WERI-Rb-1 (cell line): ENCODE measurements around the gene CSF2.

ENCODE experiments used
- DNase-seq: peaks from one replicate; pipeline ENCODE4 v3.0.0-alpha.2; 2020
- H3K27ac ChIP-seq: fragments of 250-450 bp; sonication (Bioruptor Pico); 2 replicates; pipeline ENCODE4 v1.5.1; 2020; ENCODE audit warnings: mild to moderate bottlenecking, moderate library complexity
- H3K27me3 ChIP-seq: fragments of 250-450 bp; sonication (Bioruptor Pico); 2 replicates; pipeline ENCODE4 v1.5.1; 2021; ENCODE audit warnings: mild to moderate bottlenecking, low read depth, moderate library complexity; ENCODE audit not compliant: insufficient read depth, severe bottlenecking
- H3K36me3 ChIP-seq: fragments of 250-450 bp; sonication (Bioruptor Pico); 2 replicates; pipeline ENCODE4 v1.5.1; 2020; ENCODE audit warnings: mild to moderate bottlenecking, moderate library complexity
- H3K4me3 ChIP-seq: 2 replicates; pipeline ENCODE4 v1.5.1; 2011; ENCODE audit warnings: low read depth, mild to moderate bottlenecking, control low read depth, low read length
- H3K9me3 ChIP-seq: fragments of 250-450 bp; sonication (Bioruptor Pico); 2 replicates; pipeline ENCODE4 v1.5.1; 2021; ENCODE audit warnings: mild to moderate bottlenecking, moderate library complexity; ENCODE audit not compliant: severe bottlenecking
- CTCF ChIP-seq: IDR thresholded peaks from 2 replicates; pipeline ENCODE4 v1.5.1; 2011; ENCODE audit warnings: low read depth, mild to moderate bottlenecking, control low read depth, inconsistent platforms, low read length

CSF2 gene

GRCh38 chr5:132073231-132074013, at the start of gene CSF2:
Gene CSF2, plus strand, starts transcription at chr5:132073789. Its CDS starts 35 bp downstream, at chr5:132073824.
- no peak within 1 kb of the TSS for H3K27ac ChIP-seq
- DNase-seq, result no peak

GRCh38 chr5:132024117-132024435, 49.5 kb upstream of the CSF2 start:
- no peaks in the 10 kb centered on the region for H3K36me3 ChIP-seq
- no peaks in the 10 kb centered on the region for H3K9me3 ChIP-seq
- no peak overlapping the region for H3K4me3 ChIP-seq
- TF ChIP-seq CTCF, result no peak
- no peaks in the 10 kb centered on the region for H3K27me3 ChIP-seq
- DNase-seq, result no peak
- H3K27ac ChIP-seq, result no peak overlapping the region

More at GRCh38 chr5:132073231-132074013, at the start of gene CSF2:
- Histone ChIP-seq H3K4me3 (no peak within 1 kb of the TSS), H3K9me3 (no peaks in the 10 kb centered on the region), H3K36me3 (no peaks in the 10 kb centered on the region), H3K27me3 (no peaks in the 10 kb centered on the region)
- no peak for TF ChIP-seq CTCF

- DNase-seq, result no peak
- Histone ChIP-seq H3K9me3 (no peaks in the 10 kb centered on the region), H3K4me3 (no peak overlapping the region), H3K36me3 (no peaks in the 10 kb centered on the region), H3K27ac (no peak overlapping the region), H3K27me3 (no peaks in the 10 kb centered on the region)
- no peak for TF ChIP-seq CTCF
These were observed 48.7 kb upstream of the CSF2 start for GRCh38 chr5:132024789-132025402.

- Histone ChIP-seq H3K27ac (no peak overlapping the region), H3K27me3 (no peaks in the 10 kb centered on the region), H3K36me3 (no peaks in the 10 kb centered on the region), H3K9me3 (no peaks in the 10 kb centered on the region), H3K4me3 (no peak overlapping the region)
- TF ChIP-seq CTCF, result no peak
- DNase-seq, result no peak
These were observed 48.1 kb upstream of the CSF2 start for GRCh38 chr5:132025403-132025971.

- no peak for TF ChIP-seq CTCF
- H3K27me3 ChIP-seq, result no peaks in the 10 kb centered on the region
- no peaks in the 10 kb centered on the region for H3K36me3 ChIP-seq
- H3K9me3 ChIP-seq, result no peaks in the 10 kb centered on the region
- no peak overlapping the region for H3K4me3 ChIP-seq
- no peak for DNase-seq
- H3K27ac ChIP-seq, result no peak overlapping the region
These were observed 47.0 kb upstream of the CSF2 start for GRCh38 chr5:132026516-132027008.
